ENCODE measurements around the gene DNAI4. TPM values are rescaled to one million over a fixed set of nuclear protein-coding genes. Genes with fewer than 3 reads are reported as not detected.
A peak's percentile ranks its signal among the peaks of the same experiment; 100 is the strongest.

DNAI4 gene
- total and polyA plus RNA-seq, 9 of the 15 experiments (the other 6 are each of a cell fraction or from before 2014, with no cell fraction given), result 0.57 to 4.8 (median 2.6) TPM; not detected in 1

GRCh38 chr1:66929146-66929688, 4.6 kb upstream of the DNAI4 start:
- H3K9ac ChIP-seq (ENCODE audit: insufficient read depth in 1 of 2, low read depth in 2 of 2, low read length in 2 of 2), result peak overlapping the region in 1 of 2 experiments; percentile 68; a peak in 3 of 4 replicates
- no peak for DNase-seq (ENCODE audit: extremely low read depth in 1 of 4, low spot score in 3 of 4)
- no peak for FAIRE-seq
- in situ Hi-C loops (cut with MboI), result no loop called here
- TF ChIP-seq TAF9B (IDR thresholded peaks at IDR 0.05; ENCODE audit: partially characterized antibody) (peak; percentile 22), ZNF592 (IDR thresholded peaks at IDR 0.05) (0 out of 2 replicates have a peak, but pooled peaks have one; percentile 6), RBM25 (IDR thresholded peaks at IDR 0.05; ENCODE audit: low read depth, low read length, severe bottlenecking) (peak; percentile 9), KDM5B (IDR thresholded peaks at IDR 0.05; ENCODE audit: insufficient replicate concordance, low read depth, low read length) (no peak), CTCF (IDR thresholded peaks at IDR 0.05 in 2 of 3, conservative IDR thresholded peaks at IDR 0.05 in 1 of 3; ENCODE audit: insufficient read depth in 2 of 3, low read depth in 1 of 3, low read length in 3 of 3) (no peak), NFYB (IDR thresholded peaks at IDR 0.05; ENCODE audit: extremely low read depth, insufficient read length) (peak; percentile 37)
- CTCF ChIA-PET (ENCODE audit: low intra/inter-chr PET ratio), result no interaction called here
- H3K4me2 ChIP-seq (ENCODE audit: insufficient read depth, low read length), result peak overlapping the region; percentile 91
- H3K9me3 ChIP-seq (replicated peaks; ENCODE audit: control insufficient read depth, insufficient read depth, low read depth, low read length), result no peaks in the 10 kb centered on the region
- H3K36me3 ChIP-seq (ENCODE audit: control insufficient read depth, insufficient read depth, low read length), result peaks cover 2% of the 10 kb centered on the region; the same call in 1 of the 3 replicates
- no peaks in the 10 kb centered on the region for H4K20me1 ChIP-seq (replicated peaks; ENCODE audit: control insufficient read depth, insufficient read depth, low read length)
- POLR2A ChIA-PET, result interaction anchor here (1.2 to 2.3 kb wide), 2 partner anchors 10 to 15 kb away, joined by 6 to 11 read pairs; no protein-coding TSS in a partner anchor
- BruUV-seq (replicated peaks), result no TSS peak
- WGBS (ENCODE audit: insufficient coverage, low coverage, missing lambda C conversion rate), result 13% methylated on average over 3 of the region's 3 CpGs
- peak overlapping the region; percentile 74 for H3K27ac ChIP-seq (ENCODE audit: extremely low read depth, low read depth, low read length)
- peak overlapping the region; percentile 85 for H3K4me3 ChIP-seq
- H2AFZ ChIP-seq (ENCODE audit: low read depth, low read length), result peak overlapping the region; percentile 74
- intact Hi-C loops (cut with micrococcal nuclease), result loop anchor here (5.0 kb wide), 2 partner anchors 213 to 503 kb away; partner anchors contain the start of gene SERBP1
- no peaks in the 10 kb centered on the region for H3K9me1 ChIP-seq (ENCODE audit: control insufficient read depth, insufficient read depth, low read length)
- no peaks in the 10 kb centered on the region for H3K27me3 ChIP-seq (ENCODE audit: control insufficient read depth in 2 of 2, insufficient read depth in 2 of 2, low read length in 2 of 2)
- no peak for ATAC-seq
- H3K4me1 ChIP-seq (replicated peaks in 1 of 2; ENCODE audit: control insufficient read depth in 2 of 2, insufficient read depth in 2 of 2, low read length in 2 of 2), result peaks cover 5 to 8% of the 10 kb centered on the region in 2 experiments; a peak in 3 of 5 replicates
- peaks cover 88% of the 10 kb centered on the region for H3K79me2 ChIP-seq (ENCODE audit: control insufficient read depth, insufficient read depth, low read length)
